GM18508 (cell line): Measurements from ENCODE around the gene A3GALT2.
"Not testable (repeated sequence)": the region's sequence is repeated elsewhere in the genome, so short reads cannot be mapped to it uniquely, and the experiment has no call there.

Experiments
- ATAC-seq: cut with Tn5 transposase; IDR thresholded peaks from one replicate; pipeline ENCODE4 v1.9.1; 2021; ENCODE audit warnings: moderate number of reproducible peaks; ENCODE audit not compliant: insufficient read depth, unreplicated experiment

The A3GALT2 gene

DNA sequence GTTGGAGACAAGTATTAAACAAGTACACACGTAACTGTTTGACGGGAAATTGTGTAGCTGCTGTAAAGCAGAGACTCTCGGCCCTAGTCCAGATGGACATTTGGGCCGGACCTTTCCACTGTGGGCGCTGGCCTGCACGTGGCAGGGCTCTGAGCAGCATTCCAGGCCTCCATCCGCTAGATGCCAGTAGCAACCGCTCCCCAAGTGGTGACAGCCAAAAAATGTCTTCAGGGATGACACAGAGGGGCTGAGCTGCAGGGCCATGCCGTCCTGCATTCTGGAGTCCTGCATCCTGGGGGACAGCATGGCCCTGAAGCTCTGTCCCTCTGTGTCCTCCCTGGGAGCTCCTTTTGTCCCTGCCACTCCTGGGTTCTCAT, 24.8 kb downstream of the A3GALT2 start:
- ATAC-seq, result no peak

DNA sequence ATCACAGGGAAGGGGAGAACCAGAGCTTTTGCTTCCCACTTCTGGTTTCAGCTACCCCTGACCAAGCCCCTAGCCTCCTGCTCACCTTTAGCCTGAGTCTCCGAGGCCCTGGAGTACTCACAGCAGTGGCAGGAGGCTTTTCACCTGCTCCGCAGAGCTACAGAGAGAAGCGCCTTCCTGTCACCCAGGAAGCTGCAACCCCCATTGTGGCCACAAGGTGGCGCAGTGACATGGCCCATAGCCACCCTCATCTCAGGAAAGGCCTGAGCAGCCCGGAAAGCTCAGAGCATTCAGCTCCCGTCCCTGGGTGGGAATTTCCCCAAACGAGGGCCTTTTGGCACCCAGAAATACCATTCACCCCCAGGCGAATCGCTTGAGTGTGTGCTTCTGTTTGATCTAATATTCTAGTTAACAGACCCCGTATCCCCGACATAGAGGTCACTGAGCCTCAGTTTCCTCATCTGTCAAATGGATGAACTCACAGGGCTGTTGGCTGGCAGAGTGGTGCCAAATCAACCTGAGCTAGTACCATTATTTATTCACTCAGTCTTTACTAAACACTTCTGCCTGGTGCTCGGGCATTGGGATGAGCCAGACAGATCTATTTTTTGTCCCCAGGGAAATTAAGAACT, 25.3 kb downstream of the A3GALT2 start:
- ATAC-seq, result no peak

DNA sequence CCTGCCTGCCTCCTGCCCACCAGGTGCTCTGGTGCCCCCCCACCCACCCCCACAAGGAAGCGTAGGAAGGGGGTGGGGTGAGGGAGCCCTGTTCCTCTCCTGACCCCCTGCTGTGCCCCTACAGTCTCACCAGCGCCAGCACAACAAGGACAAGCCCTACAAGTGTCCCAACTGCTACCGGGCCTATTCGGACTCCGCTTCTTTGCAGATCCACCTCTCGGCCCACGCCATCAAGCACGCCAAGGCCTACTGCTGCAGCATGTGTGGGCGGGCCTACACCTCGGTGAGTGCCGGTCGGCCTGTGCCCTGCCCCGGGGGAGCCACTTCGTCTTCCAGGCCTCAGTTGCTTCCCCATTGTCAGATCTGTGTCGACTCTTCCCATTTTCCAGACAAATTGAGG, 25.9 kb downstream of the A3GALT2 start:
- ATAC-seq, result no peak

DNA sequence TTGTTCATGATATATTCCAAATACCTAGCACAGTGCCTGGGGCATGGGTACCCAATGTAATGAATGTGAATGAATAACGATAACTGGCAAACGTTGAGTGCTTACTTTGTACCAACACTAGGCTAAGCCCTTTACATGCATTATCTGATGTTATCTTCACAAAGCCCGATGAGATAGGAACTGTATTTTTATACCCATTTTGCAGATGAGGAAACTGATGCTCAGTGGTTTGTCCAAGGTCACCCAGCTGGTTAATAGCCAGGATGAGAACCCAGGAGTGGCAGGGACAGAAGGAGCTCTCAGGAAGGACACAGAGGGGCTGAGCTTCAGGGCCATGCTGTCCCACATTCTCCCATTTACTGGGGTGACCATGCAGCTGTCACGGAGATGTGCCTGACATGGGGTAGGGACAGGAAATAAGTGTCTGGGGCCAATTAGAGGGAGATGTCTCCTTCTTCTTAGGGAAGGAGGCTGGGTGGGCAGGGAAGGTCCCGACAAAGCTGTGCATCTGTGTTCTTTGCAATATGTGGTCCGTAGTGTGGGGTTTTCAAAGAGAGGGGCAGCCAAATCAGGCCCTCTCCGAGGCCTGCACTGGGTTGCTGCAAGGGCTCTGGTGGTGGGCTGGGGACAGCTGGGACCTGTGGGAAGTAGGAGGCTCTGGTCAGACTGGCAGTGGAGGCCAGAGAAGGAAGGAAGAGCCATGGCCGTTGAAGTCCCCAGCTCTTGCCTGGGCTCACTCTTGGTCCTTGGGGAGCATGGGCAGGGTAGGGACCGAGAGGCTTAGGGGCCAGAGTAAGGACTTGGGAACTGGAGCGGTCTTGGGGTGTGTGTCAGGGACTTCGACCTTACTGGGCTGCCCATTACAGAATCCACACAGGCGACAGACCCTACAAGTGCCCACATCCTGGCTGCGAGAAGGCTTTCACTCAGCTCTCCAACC, 26.6 kb downstream of the A3GALT2 start:
- no peak for ATAC-seq

DNA sequence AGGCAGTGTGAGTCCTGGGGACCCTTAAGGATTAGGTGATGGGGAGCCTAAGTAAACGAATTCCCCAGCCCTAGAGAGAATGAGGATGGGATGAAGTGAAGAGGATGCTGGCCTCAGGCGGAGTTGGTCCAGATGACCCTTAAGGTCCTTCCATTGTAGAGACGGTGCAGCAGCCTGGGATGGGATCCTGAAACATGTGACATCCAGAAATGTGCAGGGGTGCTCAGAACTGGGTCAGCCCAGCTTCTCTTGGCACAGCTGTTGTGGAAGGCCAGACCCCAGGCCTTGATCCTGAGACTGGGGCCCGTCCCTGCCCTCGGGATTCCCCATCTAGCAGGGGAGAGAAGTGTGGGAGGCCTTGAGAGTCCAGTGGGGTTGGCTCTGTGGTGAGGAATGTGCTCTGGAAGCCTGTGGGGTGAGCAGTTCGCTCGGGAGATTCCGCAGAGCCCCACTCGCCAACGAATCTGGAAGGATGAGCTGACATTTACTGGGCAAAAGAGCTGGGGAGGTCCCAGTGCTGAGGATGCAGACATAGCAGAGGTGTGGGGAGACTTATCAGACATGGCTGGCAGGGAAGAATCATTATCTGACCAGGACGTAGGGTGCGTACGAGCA, 28.1 kb downstream of the A3GALT2 start:
- no peak for ATAC-seq

DNA sequence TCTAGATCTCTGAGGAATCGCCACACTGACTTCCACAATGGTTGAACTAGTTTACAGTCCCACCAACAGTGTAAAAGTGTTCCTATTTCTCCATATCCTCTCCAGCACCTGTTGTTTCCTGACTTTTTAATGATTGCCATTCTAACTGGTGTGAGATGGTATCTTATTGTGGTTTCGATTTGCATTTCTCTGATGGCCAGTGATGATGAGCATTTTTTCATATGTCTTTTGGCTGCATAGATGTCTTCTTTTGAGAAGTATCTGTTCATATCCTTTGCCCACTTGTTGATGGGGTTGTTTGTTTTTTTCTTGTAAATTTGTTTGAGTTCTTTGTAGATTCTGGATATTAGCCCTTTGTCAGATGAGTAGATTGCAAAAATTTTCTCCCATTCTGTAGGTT, 30.3 kb downstream of the A3GALT2 start:
- not testable (repeated sequence) for ATAC-seq

DNA sequence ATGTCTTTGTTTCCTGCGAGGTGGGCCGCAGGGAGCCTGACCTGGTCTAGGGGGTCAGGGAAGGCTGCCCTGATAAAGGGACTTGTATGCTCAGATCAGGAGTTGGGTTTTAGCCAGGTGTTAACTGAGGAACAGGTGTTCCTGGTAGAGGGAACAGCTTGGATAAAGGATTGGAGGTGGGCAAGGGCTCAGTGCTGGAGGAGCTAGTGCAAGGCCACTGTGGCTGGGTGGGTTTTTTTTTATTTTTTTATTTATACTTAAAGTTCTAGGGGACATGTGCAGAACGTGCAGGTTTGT, 31.1 kb downstream of the A3GALT2 start:
- no peak for ATAC-seq

DNA sequence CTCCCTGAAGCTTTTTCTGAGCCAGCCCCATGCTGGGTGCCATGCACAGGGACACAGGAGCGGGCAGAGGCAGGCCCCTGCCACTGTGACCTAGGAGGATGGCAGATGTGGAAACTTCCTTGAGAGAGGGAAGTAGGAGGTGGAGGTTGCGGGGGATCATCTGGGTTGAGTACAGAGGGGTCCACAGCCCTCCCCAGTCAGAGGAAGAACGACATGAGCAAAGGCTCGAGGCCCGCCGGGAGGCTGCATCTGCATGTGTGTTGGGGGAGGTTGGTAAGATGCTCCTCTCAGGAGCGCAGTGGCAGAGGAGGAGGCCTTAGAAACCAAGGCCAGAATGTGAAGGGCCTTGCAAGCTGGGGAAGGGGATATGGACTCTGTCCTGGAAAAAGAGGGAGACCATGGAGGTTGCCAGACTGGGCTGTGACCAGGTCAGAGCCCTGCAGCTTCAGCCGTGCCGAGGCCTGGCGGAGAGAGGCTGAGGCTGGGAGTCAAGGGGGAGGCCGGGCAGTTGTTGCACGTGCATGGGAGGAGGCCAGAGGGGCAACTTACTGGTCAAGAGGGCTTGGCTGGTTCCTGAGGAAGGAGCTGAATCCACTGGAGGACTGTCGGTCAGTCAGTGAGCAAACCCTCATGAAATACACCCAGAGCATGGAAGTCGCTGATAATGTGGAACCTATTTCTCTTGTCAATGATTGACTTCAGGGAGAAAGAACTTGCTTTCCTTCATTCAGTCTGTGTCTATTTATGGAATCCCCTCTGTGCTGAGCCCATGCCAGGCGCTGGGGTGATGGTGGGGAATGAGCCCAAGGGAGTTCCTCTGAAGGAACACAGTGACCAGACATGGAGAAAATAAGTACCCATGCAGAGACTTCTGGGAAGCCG, 31.7 kb downstream of the A3GALT2 start:
- no peak for ATAC-seq

DNA sequence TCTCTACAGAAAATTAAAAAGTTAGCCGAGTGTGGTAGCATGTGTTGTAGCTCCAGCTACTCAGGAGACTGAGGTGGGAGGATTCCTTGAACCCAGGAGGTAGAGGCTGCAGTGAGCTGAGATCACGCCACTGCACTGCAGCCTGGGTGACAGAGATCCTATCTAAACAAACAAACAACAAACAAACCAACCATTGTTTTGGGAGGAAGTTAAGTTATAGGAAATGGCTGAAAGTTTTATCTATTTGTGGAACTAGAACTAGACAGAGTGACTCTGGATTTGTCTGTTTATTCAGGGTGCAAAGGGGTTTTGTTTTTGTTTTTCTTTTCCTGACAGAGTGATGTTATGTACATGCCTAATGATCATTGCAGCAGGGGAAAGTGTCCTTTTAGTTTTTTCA, 33.6 kb downstream of the A3GALT2 start:
- ATAC-seq, result no peak

DNA sequence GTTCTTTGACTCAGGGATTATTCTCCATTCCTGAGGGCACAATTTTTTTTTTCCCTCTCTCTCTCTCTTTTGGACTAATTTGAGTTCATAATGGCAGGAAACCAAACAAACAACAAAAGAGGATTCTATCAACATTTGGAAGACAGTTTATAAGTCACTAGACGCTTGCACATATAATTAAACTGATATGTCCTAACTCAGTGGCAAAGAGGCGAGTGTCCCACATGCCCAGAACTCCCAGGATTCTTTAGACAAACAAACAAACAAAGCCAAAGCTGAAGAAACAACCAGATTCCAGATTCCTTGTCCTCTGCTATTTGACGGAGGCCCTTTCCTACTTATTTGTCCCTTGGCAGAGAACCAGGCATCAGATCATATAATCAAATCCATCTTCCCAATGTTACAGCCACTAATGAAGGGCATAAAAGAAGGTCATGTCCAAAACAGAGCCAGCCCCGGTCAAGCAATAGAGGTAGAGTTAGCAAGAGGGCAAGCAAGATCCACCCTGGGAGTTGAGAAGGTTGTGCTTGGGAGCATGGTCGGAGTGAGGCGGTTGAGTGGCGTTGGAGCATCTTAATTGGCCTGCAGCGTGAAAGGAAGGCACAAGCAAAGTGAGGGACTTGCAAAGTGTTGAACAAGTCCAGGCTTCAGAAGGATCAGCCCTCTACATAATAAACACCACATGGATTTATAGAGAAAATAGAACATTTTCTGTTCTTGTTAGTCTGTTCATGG, 34.3 kb downstream of the A3GALT2 start:
- no peak for ATAC-seq

DNA sequence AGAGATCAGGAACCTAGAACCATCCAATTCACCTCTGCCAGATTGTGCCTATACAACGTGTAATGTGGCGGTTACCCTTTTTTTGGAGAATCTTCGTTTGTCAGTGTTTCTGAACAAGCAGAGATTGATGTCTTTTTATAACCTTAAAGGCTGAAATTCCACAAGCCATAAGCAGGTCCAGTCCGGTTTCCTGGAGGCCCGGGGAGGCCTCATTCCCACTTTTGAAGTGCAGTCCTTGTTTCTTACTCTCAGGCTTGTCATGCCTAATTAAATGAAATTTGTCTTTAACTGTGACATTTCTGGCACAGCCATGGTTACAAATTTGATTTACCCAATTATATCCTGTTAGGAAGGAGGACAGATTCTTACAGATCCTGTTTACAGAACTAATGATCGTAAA, 36.8 kb downstream of the A3GALT2 start:
- no peak for ATAC-seq

DNA sequence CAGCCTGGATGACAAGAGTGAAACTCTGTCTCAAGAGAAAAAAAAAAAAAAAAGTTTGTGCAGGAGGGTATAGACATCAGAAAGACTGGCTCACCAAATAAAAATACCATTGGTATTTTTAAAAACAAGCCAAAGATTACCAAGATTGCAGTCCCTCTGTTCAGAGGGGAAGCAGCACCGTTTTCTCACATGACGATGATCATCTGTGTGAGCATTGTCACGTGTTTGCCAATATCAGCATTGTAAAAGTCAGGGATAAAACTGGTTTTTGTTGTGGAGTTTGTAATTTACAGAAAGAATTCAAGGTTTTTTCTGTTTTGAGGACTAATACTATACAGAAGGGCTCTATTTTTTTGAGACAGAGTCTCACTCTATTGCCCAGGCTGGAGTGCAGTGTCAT, 38.1 kb downstream of the A3GALT2 start:
- no peak for ATAC-seq

DNA sequence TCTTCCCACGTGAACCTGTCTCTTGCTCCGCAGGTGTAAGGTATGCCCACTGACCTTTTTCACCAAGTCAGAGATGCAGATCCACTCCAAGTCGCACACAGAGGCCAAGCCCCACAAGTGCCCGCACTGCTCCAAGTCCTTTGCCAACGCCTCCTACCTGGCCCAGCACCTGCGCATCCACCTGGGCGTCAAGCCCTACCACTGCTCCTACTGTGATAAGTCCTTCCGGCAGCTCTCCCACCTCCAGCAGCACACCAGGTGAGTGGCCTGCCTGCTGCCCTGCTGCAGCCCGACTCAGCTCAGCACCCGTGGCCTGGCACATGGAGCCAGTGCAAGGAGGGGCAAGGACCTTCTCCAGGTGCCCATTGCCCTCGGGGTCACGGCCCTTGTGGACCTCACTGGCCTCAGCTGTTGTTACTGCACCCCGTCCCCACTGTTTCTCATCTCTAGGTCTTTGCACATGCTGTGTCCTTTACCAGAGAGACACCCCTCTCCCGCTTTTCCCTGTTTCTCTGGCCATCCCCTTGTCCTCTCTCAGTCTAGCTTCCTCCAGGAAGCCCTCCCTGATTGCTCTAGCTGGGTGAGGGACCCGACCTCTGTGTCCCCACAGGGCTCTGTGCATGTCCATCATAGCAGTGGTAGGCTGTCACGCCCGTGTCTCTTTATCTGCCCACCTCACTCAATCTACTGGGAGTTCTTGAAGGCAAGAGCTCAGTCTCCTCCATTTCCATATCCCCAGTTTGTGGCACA, 39.2 kb downstream of the A3GALT2 start:
- ATAC-seq, result no peak

DNA sequence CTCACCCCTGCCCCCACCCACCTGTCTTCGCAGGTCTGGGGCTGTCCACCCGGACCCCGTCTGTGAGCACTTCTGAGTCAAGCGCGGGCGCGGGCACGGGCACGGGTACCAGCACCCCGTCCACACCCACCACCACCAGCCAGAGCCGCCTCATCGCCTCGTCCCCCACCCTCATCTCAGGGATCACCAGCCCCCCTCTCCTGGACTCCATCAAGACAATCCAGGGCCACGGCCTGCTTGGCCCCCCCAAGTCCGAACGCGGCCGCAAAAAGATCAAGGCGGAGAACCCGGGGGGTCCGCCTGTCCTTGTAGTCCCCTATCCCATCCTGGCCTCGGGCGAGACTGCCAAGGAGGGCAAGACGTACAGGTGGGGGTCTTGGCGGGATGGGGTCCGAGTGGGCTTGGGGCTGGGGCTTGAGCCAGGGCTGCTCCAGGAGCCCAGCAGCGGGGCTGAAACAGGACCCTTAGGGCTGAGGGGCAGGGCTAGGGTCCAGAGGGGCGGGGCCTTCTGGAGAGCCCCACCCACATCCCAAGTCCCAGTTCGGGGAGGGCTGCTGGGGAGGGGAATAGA, 40.7 kb downstream of the A3GALT2 start:
- ATAC-seq, result no peak

DNA sequence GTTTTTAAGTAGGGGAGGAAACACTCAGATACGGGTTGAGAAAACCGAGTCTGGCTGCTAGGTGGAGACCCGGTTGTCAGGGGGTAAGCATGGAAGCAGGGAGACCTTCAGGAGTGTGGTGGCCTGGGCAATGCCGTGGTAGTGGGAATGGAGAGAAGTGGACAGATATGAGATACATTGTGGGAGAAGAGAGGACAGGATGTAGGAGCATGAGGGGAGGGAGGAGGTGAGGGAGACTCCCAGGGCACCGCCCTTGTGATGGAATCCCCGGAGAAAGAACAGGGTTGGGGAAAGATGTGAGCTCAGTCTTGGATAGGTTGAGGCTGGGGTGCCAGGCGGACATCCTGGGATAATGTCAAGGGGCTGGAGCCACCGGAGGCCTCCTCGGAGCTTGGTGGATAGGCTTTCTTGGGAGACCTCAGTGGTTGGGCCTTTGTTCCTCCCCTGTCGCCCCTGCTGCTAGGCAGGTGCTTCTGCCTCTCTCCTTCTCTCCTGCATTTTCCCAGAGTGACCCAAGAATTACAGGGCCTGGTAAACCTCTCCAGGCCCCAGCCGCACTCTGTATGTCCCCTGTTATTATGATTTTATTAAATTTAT, 43.3 kb downstream of the A3GALT2 start:
- no peak for ATAC-seq

DNA sequence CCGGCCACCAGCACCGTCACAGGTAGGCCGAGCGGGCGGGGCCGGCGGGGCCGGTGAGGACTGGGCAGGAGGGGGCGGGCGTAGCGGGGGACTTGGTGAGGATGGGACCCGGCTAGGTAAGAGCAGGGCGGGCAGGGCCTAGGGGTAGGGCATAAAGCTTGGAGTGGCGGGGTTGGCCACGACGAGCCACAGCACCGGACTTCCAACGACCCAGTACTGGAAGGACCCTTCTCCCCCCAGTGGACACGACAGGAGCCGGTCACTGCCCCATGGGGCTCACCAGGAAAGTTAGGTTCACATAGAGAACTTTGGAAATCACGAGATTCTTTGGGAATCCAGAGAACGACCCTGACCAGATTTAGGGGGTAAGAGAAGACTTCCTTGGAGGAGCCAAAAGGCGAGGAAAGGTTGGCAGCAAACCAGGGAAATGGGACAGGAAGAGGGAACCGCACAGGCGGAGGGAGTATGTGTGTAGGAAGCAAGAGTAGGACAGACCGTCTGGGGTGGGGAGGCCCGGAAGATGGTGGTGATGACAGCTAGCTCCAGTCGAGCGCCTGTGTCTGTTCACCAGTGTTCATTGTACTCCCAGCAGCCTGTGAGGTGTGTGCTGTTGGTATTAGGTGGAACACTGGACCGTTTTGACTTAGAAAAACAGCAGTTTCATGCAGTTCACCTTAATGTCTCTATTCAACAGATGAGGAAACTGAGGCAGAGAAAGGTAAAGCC, 44.2 kb downstream of the A3GALT2 start:
- ATAC-seq, result no peak

DNA sequence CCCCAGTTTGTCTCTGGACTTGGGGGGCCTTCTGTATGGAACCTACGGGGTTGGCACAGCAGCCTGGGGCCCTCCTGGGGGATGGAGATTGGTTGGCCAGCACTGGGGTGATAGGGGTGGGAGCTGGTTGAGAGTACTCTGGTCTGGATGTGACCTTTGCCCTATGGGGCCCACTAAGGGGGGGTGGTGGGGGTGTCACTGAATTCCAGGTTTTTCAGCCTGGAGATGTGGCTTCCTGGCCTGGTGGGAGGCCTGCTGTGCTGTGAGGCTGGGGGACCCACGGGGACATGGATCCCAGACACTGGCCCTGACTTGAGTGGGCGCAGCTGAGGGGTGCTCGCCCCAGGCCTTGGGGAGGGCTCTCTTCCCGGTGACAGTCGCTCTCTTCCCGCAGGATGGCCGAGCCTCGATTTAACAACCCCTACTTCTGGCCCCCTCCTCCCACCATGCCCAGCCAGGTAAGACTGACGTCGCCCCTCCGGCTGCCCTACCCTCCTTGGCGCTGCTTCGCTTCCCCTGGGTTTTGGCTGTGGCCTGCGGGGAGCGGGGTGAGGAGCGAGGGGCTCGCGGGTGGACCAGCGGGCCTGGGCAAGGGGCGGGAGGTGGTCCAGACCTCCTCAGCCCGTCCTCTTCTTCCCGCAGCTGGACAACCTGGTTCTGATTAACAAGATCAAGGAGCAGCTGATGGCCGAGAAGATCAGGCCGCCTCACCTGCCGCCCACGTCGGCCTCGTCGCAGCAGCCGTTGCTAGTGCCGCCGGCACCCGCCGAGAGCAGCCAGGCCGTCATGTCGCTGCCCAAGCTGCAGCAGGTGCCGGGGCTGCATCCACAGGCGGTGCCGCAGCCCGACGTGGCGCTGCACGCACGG, 45.0 kb downstream of the A3GALT2 start:
- no peak for ATAC-seq
